HG02884 (cell line): ENCODE measurements around the gene MVB12B.
"Not testable (repeated sequence)": the region's sequence is repeated elsewhere in the genome, so short reads cannot be mapped to it uniquely, and the experiment has no call there.

Experiments used
- ATAC-seq: cut with Tn5 transposase; IDR thresholded peaks from one replicate; pipeline ENCODE4 v1.9.1; 2021; ENCODE audit warnings: mild to moderate bottlenecking, moderate library complexity; ENCODE audit not compliant: unreplicated experiment

Gene MVB12B

DNA sequence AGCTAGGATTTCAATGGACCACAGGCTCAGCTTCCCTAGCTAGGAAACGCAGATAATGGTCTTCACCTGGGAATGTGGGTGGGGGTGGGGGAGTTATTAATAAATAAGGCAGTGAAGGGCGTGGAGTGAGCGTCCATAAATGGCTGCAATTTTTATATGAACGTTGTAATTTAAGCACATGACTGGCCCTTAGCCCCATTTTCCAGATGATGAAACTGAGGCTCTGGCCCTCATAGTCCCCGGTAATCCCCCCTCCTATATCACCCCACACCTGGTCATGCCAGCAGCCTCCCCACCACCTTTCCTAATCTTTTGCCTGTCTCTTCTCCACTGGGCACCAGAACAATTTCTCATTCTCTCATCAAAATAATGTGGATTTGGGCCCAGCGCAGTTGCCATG lies 225.2 kb downstream of the MVB12B start:
- no peak for ATAC-seq

DNA sequence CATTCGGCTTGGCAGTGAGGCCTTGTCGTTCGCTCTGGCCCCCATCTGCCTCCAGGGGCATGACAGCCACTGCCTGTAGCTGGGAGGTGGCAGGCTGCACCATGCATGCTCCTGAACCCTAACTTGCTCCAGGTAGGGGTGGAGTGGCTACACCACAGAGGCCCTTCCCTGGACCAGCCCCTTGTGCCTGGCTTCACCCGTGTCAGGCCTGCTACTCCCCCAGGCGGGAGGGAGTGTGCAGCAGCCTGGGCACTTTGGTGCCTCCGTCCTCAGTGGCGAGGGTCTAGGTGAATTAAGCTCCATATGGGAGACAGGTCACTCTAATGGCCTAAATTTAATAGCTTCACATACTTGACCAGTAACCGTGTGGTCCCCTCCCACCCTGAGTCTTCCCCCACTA lies 227.7 kb downstream of the MVB12B start:
- ATAC-seq: no peak

- not testable (repeated sequence) for ATAC-seq
These were observed 228.8 kb downstream of the MVB12B start for GRCh38 chr9:126555421-126555820.
